Activated T-cell treated with anti-CD3 and anti-CD28 coated beads, Interleukin-2, amount 50 U/mL, for 1 hour (primary cell): ENCODE data around the gene SLC35E1.
"Not testable (repeated sequence)": the region's sequence is repeated elsewhere in the genome, so short reads cannot be mapped to it uniquely, and the experiment has no call there.

Experiments used
- DNase-seq: peaks from one replicate; pipeline ENCODE4 v3.0.0-alpha.2; 2020

SLC35E1 gene

DNA sequence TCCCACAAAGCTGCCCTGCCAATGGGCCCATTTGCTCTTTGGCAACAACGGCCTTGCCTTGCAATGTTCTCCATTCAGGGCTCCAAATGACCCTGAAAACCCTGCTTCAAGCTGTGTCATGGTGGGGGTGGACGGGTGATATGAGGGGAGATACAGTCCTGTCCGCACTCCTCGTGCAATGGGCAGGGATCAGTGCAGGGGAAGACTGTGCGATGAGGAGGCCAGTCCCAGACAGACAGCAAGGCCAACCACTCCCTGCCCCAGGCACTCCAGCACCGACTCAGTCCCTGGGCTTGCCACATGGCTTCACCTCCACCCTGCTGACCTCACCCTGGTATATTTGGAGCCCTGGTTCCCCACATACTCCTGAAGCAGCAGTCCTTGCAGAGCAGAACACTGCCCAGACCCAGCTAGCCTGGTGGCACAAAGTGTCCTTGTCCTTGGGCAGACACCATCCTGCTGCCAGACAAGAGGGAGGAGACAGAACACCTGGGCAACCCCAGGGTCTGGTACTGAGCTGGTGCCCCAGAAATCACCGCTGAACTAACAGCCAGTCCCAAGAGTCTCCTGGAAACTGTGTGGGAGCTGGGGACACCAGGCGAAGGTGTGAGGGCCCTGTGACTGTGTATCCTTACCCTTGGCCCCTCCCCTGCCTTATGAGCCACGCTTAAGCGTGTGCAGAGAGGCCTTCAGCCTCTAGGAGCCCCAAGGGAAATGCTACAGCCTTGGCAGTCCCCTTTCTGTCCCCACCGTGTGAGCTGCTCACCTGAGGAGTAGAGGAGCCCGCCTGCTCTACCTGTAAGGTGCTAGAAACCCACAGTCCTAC is 9.1 kb upstream of the SLC35E1 start:
- DNase-seq, result no peak

DNA sequence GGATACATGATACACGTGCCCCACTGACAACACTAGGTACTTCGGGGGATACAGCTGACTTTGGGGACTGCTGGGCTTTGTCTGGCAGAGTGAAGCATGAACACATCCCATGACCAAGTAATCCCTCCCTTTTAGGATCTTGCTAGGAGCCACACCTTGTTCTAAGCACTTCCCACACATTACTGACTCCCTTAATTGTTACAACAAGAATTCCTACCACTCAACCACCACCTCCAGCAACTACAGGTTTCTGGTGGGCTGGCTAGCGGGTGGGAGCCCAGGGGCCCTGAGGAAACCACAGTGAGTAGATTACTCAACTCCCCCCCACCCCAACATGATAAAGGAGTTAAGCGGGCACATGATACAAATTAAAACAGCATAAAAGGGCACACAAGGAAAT is 7.2 kb upstream of the SLC35E1 start:
- no peak for DNase-seq

DNA sequence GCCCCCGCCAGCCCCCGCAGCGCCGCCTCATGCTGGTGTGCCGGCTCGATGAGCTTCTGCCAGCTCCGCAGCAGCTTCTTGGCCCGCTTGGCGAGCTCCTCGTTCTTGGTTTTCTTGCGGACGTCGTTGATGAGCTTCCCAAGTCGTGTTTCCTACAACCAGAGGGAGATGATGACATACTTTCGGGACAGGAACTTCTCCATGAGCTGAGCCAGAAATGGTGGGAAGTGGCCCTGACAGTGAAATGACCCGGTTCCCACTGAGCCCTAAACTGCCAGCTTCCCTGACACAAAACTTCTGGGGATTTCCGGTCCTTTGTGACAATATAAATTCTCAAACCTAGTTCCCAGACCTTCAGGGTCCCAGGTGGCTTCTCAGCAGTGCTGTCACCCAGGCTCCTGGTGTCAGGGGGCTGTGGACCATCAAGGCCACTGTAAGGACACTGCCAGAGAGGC is 5.3 kb upstream of the SLC35E1 start:
- DNase-seq, result no peak

DNA sequence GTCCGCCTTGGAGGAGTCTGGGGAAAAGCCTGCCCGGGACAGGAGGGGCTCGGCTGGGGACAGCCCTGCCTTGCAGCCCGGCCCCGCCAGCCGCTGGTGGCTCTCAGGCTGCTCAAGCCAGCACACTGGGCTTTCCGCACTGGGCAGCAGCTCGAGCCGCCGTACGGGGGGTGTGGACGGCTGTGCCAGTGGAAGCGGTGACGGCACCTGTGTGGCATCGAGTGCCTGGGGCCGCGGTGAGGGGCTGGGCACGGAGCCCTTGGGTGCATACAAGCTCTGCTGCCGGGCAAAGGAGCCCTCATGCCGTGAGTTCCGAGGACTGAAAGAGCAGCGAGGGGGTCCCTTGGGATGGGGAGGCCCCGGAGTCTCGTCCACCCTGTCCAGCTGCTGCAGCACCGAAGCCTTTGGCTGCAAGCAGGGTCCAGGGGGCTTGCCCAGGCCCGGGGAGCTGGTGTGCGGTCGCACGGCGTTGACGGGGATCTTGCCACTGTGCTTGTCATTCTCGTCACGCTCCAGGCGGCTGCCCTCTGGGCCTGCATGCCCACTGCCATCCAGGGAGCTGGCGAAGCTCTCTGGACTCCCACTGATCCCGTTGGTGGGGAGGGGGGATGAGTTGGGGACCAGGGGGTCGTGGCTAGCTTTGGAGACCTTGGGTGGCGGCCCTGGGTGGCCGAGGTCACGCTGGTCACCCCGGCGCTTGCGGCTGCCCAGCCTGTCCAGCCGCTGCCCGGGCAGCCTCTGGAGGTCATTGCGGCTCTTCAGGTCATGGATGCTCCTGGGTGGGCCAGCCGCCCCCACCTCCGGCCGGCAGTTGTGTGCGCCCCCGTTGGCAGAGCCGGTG is 4.7 kb upstream of the SLC35E1 start:
- DNase-seq, result no peak

DNA sequence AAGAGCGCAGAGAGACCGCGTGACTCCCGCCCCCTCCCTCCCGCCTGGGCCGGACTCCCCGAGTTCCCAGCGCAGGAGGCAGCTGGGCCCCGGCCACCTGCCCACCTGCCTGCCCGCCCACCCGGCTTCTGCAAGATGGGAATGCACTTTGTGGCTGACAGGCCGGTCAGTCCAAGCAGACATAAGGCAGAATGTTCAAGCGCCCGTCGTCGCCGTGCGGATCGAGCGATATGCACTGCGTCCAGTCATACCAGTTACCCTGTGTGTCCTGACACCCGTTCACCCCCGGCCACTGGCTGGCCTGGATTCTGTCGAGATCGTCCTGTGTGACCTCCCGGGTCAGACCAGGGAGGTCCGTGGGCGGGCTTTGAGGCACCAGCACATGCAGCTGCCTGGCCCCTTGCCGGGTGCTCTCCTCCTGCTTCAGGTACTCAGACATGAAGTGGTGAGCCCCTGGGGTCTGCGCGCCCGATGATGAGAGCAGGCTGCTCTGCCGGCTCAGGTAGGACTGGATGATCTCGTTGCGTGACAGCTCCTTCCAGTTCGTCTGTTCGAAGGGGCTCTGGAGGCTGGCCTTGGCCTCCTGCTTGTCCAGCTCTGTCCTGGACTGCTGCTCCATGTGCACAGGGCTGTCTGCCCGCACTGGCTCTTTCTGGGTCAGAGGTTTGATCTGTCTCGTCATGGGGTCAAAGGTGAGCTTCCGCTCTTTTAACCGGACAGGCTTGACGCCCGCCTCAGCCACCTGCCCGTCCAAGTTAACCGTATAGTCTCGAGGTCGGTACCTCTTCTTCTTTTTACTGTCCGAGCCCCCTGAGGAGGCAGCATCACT is 3.9 kb upstream of the SLC35E1 start:
- no peak for DNase-seq

DNA sequence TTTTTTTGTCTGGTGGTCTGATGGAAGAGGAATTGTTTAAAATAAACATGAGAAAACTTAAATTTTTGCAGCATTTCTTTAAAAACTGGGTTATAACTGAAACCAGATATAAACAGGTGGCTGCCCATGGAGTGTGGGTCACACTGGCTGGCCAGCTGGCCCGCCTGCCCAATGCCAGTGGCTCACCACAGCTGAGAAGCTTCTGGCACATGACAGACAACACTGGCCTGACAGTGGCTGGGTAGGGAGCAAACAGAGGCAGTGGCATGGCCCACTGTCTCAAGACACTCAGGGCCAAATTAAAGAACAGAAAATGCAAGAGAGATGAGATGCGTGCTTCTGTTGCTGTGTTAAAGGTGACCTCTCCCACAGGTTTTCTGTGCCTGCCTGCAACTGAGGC is 3.1 kb upstream of the SLC35E1 start:
- DNase-seq, result no peak

DNA sequence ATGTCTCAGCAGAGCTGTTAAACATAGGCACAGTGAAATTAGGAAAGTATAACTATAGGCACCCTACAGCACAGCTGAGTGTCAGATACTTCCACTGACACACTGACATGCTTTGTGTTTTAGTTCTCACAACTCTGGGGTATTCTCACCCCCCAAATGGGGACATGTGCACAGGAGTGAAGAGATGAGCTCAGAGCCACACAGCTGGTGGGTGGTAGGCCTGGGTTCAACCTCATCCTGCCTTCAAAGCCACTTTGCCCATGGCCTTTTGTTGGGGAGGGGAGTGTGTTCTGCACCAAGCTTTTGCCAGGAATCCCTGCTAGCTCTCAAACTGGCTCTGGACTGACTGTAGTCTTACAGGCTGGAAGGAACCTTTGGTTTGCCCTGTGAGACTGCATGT is 1.7 kb upstream of the SLC35E1 start:
- DNase-seq, result no peak

DNA sequence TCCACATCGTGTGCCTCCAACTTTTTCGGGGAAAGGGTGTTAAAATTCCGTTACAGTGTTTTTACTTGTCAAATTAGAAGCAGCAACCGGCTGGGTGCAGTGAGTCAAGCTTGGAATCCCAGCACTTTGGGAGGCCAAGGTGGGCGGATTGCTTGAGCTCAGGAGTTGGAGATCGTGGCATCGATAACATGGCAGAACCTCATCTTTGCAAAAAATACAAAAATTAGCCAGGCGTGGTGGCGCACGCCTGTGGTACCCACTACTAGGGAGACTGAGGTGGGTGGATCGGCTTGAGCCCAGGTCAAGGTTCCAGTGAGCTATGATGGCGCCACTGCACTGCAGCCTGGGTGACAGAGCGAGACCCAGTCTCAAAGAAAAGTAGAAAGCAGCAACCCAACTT is 1.1 kb upstream of the SLC35E1 start:
- DNase-seq, result no peak

DNA sequence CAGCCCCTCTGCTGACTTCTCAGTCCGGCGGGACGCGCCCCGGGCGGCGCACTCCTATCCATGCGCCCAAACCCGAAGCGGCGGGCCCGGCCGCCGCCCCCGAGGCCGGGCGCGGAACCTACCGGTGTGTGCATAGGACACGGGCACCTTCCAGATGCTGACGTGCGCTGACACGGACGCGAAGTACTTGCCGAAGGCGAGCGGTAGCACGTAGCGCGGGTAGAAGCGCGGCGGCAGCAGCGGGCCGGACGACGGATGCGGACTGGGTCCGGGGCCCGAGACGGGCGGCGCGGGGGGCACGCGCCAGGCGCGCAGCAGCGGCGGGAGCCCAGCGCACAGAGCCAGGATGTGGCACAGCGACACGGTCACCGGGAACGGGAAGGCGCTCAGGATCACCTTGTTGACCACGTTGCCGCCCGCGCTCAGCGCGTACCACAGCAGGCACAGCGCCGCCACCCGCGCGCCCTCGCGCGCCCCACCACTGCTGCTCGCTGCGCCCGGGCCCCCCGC is 338 bp downstream of the SLC35E1 start:
- no peak for DNase-seq

DNA sequence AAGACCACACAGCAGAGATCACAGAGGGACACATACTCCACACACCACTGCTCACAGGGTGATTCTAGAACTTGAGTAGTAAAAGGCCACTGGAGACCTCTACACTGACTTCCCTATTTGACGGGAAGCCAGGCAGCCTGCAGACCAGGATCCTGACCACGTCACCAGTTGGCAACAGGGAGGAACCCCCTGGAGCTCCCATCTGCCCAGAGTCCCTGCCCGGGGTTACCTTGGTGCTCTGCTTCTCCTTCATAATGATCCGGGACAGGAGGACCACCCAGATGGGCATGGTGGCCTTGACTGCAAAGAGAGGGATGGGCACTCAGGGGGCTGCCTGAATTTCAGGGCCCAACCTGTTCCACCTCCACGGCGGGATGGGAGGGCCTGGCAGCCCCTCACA is 932 bp downstream of the SLC35E1 start:
- DNase-seq, result no peak

DNA sequence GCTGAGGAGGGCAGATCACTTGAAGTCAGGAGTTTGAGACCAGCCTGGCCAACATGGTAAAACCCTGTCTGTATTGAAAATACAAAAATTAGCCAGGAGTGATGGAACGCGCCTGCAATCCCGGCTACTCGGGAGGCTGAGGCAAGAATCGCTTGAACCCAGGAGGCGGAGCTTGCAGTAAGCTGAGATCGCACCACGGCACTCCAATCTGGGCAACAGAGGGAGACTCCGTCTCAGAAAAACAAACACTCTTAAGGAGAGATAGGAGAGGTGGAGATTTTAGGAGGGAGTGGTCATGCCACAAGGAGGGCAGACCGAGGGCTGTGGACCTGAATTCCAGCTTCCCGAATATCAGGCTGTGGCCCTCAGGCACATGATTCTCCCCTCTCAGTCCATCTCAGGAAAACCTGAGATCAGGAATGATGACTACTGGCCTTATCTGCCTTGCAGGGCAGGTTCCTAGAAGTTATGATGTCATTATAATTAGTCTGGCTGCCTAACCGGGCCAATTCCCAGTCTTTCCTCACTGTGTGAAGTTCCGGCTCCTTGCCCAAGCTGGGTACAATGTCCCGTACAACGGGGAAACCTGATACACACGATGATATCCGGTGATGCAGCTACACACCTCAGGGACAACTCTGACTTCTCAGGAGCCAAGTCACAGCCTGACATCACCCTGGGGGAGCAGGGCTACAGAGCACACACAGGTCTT is 2.5 kb downstream of the SLC35E1 start:
- no peak for DNase-seq

DNA sequence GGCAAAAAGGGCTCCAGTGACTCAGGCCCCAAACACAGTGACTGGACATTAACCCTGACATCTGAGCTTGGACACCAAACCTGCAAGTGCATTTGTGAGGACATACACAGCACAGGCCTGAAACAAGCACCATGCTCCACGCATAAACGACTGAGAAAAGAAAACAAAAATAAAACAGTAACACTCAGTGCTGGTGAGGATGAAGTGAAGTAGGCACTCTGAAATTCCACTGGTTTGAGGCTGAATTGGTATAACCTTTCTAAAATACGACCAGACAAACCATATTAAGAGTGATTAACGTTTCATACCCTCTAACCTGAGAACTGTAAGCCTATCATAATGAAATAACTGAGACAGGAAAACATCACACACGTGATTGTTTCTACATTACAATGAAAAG is 5.5 kb downstream of the SLC35E1 start:
- DNase-seq, result no peak

DNA sequence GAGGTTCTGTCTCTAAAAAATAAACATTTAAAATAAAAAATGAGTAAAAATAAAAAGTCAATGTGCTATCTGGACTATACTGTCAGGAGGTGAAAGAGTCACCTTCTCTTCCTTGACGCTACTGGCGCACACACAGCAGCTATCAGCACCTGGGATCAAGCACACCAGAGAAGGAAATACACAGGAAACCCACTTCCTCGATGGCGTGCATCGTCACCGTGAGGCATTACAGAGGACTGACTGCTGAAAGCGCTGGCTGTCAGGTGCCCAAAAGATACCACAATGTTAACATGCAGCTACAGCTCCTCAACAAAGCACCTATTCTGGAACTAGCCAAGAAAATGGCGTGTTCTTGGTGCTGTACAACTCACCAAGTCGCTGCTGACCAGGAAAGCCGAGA is 6.1 kb downstream of the SLC35E1 start:
- peak; percentile 77 for DNase-seq

DNA sequence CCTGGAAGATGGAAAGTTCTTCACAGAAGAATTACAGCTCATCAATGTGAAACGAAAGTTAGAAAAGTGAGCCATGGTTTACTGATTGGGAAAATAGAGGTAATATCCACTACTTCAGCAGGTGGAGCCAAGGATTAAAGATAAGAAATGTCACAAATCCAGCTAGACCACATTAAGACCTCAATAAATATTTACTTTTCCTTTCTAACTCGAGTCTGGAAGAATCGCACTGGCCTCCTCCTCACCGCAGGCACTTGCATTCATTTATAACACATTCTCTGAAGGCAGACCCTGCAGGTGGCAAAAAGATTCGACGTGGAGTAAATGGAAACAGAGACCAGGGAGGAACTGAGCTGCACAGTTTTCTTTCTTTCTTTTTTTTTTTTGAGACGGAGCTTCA is 7.4 kb downstream of the SLC35E1 start:
- DNase-seq, result no peak

DNA sequence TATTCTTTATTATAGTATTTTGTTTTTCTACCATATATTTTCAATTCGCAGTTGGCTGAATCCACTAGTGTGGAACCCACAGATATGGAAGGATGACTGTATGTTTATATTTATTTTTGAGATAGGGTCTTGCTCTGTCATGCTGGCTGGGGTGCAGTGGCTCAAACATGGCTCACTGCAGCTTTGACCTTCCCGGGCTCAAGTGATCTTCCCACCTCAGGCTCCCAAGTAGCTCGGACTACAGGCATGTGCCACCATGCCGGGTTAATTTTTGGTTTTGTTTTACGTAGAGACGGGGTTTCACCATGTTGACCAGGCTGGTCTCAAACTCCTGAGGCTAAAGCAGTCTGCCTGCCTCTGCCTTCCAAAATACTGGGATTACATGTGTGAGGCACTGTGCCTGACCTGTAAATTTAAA is 9.6 kb downstream of the SLC35E1 start:
- DNase-seq, result no peak

DNA sequence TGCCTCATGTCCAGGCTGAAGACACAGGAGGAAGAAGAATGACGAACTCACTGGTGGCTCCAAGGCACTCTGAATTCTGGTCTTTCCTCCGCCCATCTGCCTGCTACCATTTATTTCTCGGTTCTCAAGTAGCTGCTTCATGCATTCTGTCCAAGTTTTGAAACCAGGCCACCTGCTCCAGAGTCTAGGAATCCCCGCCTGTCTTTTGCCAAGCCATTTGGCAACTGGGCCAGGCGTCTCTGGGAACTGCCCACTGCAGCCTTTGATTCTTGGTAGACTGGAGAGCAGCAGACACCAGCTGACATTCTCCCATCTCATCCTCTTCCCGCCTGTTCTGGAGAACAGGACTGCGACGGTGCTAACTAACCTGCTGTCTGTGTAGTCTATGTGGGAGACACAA is 10.8 kb downstream of the SLC35E1 start:
- no peak for DNase-seq

DNA sequence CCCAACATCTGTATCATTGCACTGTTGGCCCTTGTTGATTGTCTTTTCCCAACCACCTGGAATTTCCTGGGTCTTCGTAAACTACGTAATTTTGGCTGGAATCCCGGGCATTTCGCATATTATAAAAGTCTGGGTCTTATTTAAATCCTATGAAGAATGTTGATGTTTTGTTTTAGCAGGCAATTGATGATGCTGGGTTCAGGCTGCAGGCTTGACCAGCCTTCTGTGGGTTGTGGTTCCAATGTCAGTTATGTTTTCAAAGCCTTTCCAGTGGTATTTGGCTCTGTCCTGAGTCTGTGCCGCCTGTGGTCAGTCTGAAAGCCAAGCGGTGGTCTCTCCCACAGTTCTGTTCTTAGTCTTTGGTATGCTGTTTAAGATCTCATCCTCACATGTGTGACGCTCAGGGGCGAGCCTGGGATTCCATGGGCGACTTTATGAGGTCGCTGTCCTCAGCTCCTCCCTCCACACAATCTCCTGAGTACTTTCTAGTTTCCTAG is 12.4 kb downstream of the SLC35E1 start:
- no peak for DNase-seq

DNA sequence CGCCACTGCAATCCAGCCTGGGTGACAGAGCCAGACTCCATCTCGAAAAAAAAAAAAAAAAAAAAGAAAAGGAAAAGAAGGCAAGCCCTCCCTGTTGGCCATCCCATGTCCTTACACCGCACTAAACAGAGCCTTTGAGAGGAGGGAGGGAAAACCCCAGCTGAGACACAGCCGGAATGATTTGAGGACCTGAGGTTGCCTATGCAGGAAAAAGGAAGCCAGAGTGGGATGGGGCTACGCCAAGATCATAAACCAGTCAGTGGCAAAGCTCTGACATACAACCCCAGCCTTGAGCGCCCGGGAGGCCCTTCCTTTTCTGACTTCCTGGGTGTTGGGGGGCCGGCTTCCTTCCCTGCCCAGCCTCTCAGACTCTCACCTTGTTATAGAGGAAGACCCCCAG is 17.4 kb downstream of the SLC35E1 start:
- no peak for DNase-seq

DNA sequence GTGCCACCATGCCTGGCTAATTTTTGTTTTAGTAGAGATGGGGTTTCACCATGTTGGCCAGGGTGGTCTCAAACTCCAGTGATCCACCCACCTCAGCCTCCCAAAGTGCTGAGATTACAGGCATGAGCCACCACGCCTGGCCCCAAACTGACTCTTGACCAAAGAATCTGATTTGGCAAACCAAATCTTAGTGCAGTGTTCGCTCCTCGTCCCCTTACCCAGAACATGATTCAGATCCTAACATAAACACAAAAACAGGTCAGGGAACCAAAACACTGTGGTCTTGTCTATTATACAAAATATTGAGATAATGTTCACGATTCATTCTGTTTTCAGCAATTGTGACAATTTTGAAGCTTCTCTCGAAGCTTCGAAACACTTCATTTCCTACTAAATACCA is 20.3 kb downstream of the SLC35E1 start:
- DNase-seq, result not testable (repeated sequence)

DNA sequence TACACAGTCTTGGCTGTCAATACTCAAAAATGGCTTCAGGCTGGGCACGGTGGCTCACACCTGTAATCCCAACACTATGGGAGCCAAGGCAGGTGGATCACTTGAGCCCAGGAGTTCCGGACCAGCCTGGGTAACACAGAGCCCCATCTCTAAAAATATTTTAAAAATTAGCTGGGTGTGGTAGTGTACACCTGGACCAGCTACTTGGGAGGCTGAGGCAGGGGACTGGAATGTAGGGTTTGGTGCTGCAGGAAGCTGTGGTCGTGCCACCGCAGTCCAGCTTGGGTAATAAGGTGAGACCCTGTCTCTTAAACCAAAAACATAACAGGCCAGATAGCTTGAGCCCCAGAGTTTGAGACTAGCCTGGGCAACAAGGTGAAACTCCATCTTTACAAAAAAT is 23.3 kb downstream of the SLC35E1 start:
- no peak for DNase-seq

DNA sequence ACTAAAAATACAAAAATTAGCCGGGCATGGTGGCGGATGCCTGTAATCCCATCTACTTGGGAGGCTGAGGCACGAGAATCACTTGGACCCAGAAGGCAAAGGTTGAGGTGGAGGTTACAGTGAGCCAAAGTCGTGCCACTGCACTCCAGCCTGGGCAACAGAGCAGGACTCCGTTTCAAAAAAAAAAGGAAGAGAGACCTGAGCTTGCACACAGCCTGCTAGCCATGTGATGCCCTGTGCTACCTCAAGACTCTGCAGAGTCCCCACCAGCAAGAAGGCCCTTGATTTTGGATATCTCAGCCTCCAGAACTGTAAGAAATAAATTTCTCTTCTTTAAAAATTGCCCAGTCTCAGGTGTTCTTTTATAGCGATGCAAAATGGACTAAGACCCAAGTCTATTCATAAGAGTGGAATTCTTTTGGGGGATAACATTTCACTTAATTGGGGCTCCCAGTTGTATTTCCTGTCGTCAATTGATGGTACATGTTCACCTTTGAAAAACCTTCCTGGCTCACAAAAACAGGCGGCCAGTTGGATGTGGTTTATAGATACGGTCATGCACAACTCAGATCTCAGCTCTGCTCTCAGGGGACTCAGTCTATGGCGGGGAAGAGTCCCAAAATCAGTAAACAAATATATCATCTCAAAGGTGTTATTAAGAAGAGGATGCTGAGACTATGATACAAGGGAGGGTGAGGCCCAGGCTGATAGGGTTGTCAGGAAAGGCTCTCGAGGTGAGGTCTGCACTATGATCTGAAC is 27.6 kb downstream of the SLC35E1 start:
- DNase-seq, result no peak
